HS-5 (cell line): Measurements from ENCODE around the gene PMEPA1.

Source experiments
- DNase-seq: peaks from one replicate; pipeline ENCODE4 v3.0.0-alpha.2; 2012; ENCODE audit warnings: low read depth

PMEPA1 gene

GRCh38 chr20:57693002-57693582 lies 16.7 kb downstream of the PMEPA1 start:
- no peak for DNase-seq

GRCh38 chr20:57692393-57692792 lies 17.4 kb downstream of the PMEPA1 start:
- no peak for DNase-seq

- DNase-seq: no peak
Observed at GRCh38 chr20:57691699-57692098, 18.1 kb downstream of the PMEPA1 start.

GRCh38 chr20:57690525-57690924 lies 19.3 kb downstream of the PMEPA1 start:
- no peak for DNase-seq

GRCh38 chr20:57689745-57690481 lies 19.9 kb downstream of the PMEPA1 start:
- no peak for DNase-seq

- DNase-seq: no peak
Observed at GRCh38 chr20:57688864-57689263, 21.0 kb downstream of the PMEPA1 start.

GRCh38 chr20:57688295-57688694 lies 21.5 kb downstream of the PMEPA1 start:
- DNase-seq: no peak

GRCh38 chr20:57686931-57687652 lies 22.7 kb downstream of the PMEPA1 start:
- no peak for DNase-seq

GRCh38 chr20:57685146-57685758 lies 24.6 kb downstream of the PMEPA1 start:
- DNase-seq: no peak

- DNase-seq: no peak
Observed at GRCh38 chr20:57684808-57685140, 25.0 kb downstream of the PMEPA1 start.

- no peak for DNase-seq
Observed at GRCh38 chr20:57683881-57684807, 25.7 kb downstream of the PMEPA1 start.

- DNase-seq: no peak
Observed at GRCh38 chr20:57683287-57683686, 26.5 kb downstream of the PMEPA1 start.

- no peak for DNase-seq
Observed at GRCh38 chr20:57682184-57683101, 27.4 kb downstream of the PMEPA1 start.

- no peak for DNase-seq
Observed at GRCh38 chr20:57680934-57681914, 28.6 kb downstream of the PMEPA1 start.

- DNase-seq: no peak
Observed at GRCh38 chr20:57680131-57680716, 29.6 kb downstream of the PMEPA1 start.

- no peak for DNase-seq
Observed at GRCh38 chr20:57679113-57679512, 30.7 kb downstream of the PMEPA1 start.

GRCh38 chr20:57678340-57678739 lies 31.5 kb downstream of the PMEPA1 start:
- DNase-seq: no peak

GRCh38 chr20:57677584-57677982 lies 32.2 kb downstream of the PMEPA1 start:
- no peak for DNase-seq
